Stomach (tissue), 9 donors: ENCODE measurements around the gene LRP4. TPM values are rescaled to one million over a fixed set of nuclear protein-coding genes. Genes with fewer than 3 reads are reported as not detected.

Experiments
- DNase-seq, 2 donors: peaks; one replicate each; pipeline versions ENCODE4 v3.0.0 to v3.0.0-alpha.2; 2013 to 2019
- H3K27ac ChIP-seq, 5 donors: fragments of 200-600 bp in 4 of 5; sonication (generic) in 4 of 5; one replicate each; pipeline ENCODE4 v1.5.1; 2013 to 2019; ENCODE audit warnings: mild to moderate bottlenecking in 1 of 5, moderate library complexity in 1 of 5
- H3K27me3 ChIP-seq, 3 donors: fragments of 200-600 bp; sonication (generic); one replicate each; pipeline ENCODE4 v1.5.1; 2017 to 2019; ENCODE audit warnings: mixed run types in 1 of 3
- H3K36me3 ChIP-seq, 4 donors: fragments of 200-600 bp; sonication (generic); 1 replicate in 3 of 4; 2 replicates in 1 of 4; pipeline ENCODE4 v1.5.1; 2016 to 2019
- H3K4me1 ChIP-seq, 4 donors: fragments of 200-600 bp; sonication (generic); one replicate each; pipeline ENCODE4 v1.5.1; 2016 to 2019
- H3K4me3 ChIP-seq, 4 donors: fragments of 200-600 bp; sonication (generic) in 3 of 4; one replicate each; pipeline ENCODE4 v1.5.1; 2016 to 2019; ENCODE audit warnings: mild to moderate bottlenecking in 1 of 4
- H3K9me3 ChIP-seq, 4 donors: fragments of 200-600 bp; sonication (generic); one replicate each; pipeline ENCODE4 v1.5.1; 2016 to 2019
- CTCF ChIP-seq, 7 experiments: fragments of 450-650 bp in 4 of 7; fragments of 200-600 bp in 3 of 7; sonication (generic) in 3 of 7; IDR thresholded peaks; one replicate each; pipeline ENCODE4 v1.5.1; 2016 to 2019; ENCODE audit warnings: antibody characterized with exemption in 7 of 7, control low read depth in 2 of 7, mild to moderate bottlenecking in 1 of 7
- EP300 ChIP-seq: sonication (generic); formaldehyde crosslinking; IDR thresholded peaks from one replicate; pipeline ENCODE4 v1.6.1; 2017; ENCODE audit warnings: antibody characterized with exemption
- POLR2A ChIP-seq, 4 donors: fragments of 450-650 bp; IDR thresholded peaks; one replicate each; pipeline ENCODE4 v1.6.1; 2016; ENCODE audit warnings: antibody characterized with exemption in 4 of 4, control low read depth in 2 of 4, mild to moderate bottlenecking in 1 of 4, moderate library complexity in 1 of 4
- POLR2AphosphoS5 ChIP-seq, 3 donors: sonication (generic); formaldehyde crosslinking; IDR thresholded peaks; one replicate each; pipeline ENCODE4 v1.6.1; 2016; ENCODE audit warnings: antibody characterized with exemption in 3 of 3
- WGBS, 5 donors: extraction: QIAGEN DNeasy Blood & Tissue Kit in 3 of 5; methylation state at CpG; one replicate each; pipeline versions ENCODE4 v1.1.5 to v1.1.7; 2013 to 2018; 5-methylcytosine and 5-hydroxymethylcytosine counted together
- intact Hi-C: fragments of 100-400 bp; cut with DNase I; formaldehyde crosslinking; loops from one replicate; pipeline ENCODE4 v1.15.1; 2023; ENCODE audit warnings: low total_unique reads
- polyA plus RNA-seq, 3 donors: library from polyadenylated mRNA; stranded (reverse); fragments of 200-250 nt; gene quantifications; one replicate each; pipeline ENCODE4 v1.2.3, GENCODE V29; 2013
- total RNA-seq, 5 donors: library from RNA; depleted of rRNA; stranded (reverse); fragments of >200 nt; gene quantifications; one replicate each; pipeline versions ENCODE4 v1.1.0 to v1.2.3, GENCODE V29; 2014 to 2016
- donor health status: healthy with polysubstance abuse.
- donor health status: Bipolar disorder and iron deficiency.
- donor health status: healthy.

Gene LRP4
- total and polyA plus RNA-seq, 8 donors = 2.0 to 29.2 (median 7.0) TPM

GRCh38 chr11:46905806-46906205, 12.5 kb downstream of the LRP4 start:
- H3K4me3 ChIP-seq = no peak overlapping the region
- H3K36me3 ChIP-seq = no peaks in the 10 kb centered on the region
- WGBS, 5 donors = 70 to 96% (median 76%) methylated on average over 4 to 5 of the region's 5 CpGs
- H3K9me3 ChIP-seq = no peaks in the 10 kb centered on the region
- TF ChIP-seq CTCF (IDR thresholded peaks at IDR 0.05) = no peak
- no peak for TF ChIP-seq EP300
- TF ChIP-seq POLR2AphosphoS5 (IDR thresholded peaks at IDR 0.05) = no peak
- no peak for TF ChIP-seq POLR2A (IDR thresholded peaks at IDR 0.05)
- intact Hi-C loops = no loop called here
- no peaks in the 10 kb centered on the region for H3K27me3 ChIP-seq
- H3K4me1 ChIP-seq = peaks cover 0 to 25% (median 7%) of the 10 kb centered on the region in 4 donors
- no peak overlapping the region for H3K27ac ChIP-seq
- DNase-seq = no peak

- Histone ChIP-seq H3K36me3 (peaks cover 7 to 14% (median 12%) of the 10 kb centered on the region in 4 donors), H3K4me3 (no peak overlapping the region), H3K27ac (no peak overlapping the region), H3K4me1 (peaks cover 0 to 26% (median 7%) of the 10 kb centered on the region in 4 donors), H3K27me3 (no peaks in the 10 kb centered on the region), H3K9me3 (no peaks in the 10 kb centered on the region)
- peak in 1 of 2 donors; percentile 45 for DNase-seq
- no peak for TF ChIP-seq EP300
- no peak for TF ChIP-seq CTCF (IDR thresholded peaks at IDR 0.05)
- no peak for TF ChIP-seq POLR2AphosphoS5 (IDR thresholded peaks at IDR 0.05)
- TF ChIP-seq POLR2A (IDR thresholded peaks at IDR 0.05) = no peak
- intact Hi-C loops = no loop called here
- 73 to 86% (median 84%) methylated on average over 7 to 10 of the region's 10 CpGs for WGBS, 5 donors
Measured at GRCh38 chr11:46903846-46904245, 14.5 kb downstream of the LRP4 start.

DNA sequence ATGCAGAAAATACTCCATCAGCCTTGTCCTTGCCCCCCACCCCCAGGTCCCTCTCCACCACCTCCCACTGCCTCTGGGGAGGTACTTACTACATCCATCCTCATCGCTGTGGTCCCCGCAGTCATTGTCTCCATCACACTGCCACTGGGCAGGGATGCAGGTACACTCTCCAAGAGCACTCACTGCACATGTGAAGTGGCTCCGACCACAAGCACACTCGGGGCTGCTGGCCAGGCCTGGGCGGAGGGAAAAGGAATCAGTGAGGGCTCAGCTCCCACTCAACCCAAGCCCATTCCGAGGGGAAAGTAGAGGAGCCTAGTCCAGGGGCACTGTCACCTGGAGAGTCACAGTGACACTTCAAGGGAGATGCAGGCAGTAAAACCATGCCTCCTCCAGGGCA, 15.7 kb downstream of the LRP4 start:
- peaks cover 0 to 32% (median 7%) of the 10 kb centered on the region in 4 donors for H3K4me1 ChIP-seq
- H3K36me3 ChIP-seq = peaks cover 7 to 23% (median 18%) of the 10 kb centered on the region in 4 donors
- H3K27ac ChIP-seq = no peak overlapping the region
- no peaks in the 10 kb centered on the region for H3K27me3 ChIP-seq
- no peak for DNase-seq
- intact Hi-C loops = no loop called here
- 87 to 92% (median 88%) methylated on average over 6 of the region's 6 CpGs for WGBS, 5 donors
- H3K4me3 ChIP-seq = no peak overlapping the region
- H3K9me3 ChIP-seq = no peaks in the 10 kb centered on the region
- TF ChIP-seq POLR2AphosphoS5 (IDR thresholded peaks at IDR 0.05) (no peak), EP300 (no peak), CTCF (IDR thresholded peaks at IDR 0.05) (no peak), POLR2A (IDR thresholded peaks at IDR 0.05) (no peak)

GRCh38 chr11:46901156-46901555, 17.2 kb downstream of the LRP4 start:
- Histone ChIP-seq H3K27me3 (no peaks in the 10 kb centered on the region), H3K4me1 (peaks cover 0 to 23% (median 1%) of the 10 kb centered on the region in 4 donors), H3K27ac (no peak overlapping the region), H3K4me3 (no peak overlapping the region), H3K36me3 (peaks cover 7 to 25% (median 21%) of the 10 kb centered on the region in 4 donors), H3K9me3 (no peaks in the 10 kb centered on the region)
- TF ChIP-seq POLR2AphosphoS5 (IDR thresholded peaks at IDR 0.05) = no peak
- TF ChIP-seq POLR2A (IDR thresholded peaks at IDR 0.05) = no peak
- no peak for TF ChIP-seq CTCF (IDR thresholded peaks at IDR 0.05)
- TF ChIP-seq EP300 = no peak
- intact Hi-C loops = no loop called here
- DNase-seq = no peak
- 65 to 90% (median 79%) methylated on average over 3 of the region's 3 CpGs for WGBS, 5 donors
